Tibial nerve (tissue), 3 donors: ENCODE measurements around the gene CPA4.

ENCODE experiments used
- POLR2A ChIP-seq, 2 donors: fragments of 450-650 bp; IDR thresholded peaks; one replicate each; pipeline ENCODE4 v1.6.1; 2017; ENCODE audit warnings: antibody characterized with exemption in 2 of 2, mild to moderate bottlenecking in 2 of 2, moderate library complexity in 2 of 2
- TF ChIP-seq, protein P1 (sequence below), 5 experiments: fragments of 200-600 bp in 3 of 5; fragments of 450-650 bp in 2 of 5; sonication (generic) in 3 of 5; IDR thresholded peaks; one replicate each; pipeline ENCODE4 v1.5.1; 2016 to 2019; ENCODE audit warnings: antibody characterized with exemption in 5 of 5, mild to moderate bottlenecking in 3 of 5, moderate library complexity in 2 of 5

DNA sequence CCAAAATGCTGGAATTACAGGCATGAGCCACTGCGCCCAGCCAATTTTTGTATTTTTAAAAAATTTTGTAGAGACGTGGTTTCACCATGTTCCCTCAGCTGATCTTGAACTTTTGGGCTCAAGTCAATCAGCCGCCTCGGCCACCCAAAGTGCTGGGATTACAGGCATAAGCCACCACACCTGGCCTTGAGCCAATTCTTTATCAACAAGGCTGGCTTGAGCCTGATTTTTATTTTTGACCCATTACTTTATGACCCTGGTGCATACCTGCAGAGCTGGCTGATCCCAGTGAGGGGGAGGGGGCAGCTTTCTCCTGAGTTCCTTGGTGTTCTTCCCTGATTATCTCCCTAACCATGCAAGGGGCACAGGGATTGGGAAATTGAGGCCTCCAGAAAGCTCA lies 71.5 kb downstream of the CPA4 start:
- TF ChIP-seq POLR2A (IDR thresholded peaks at IDR 0.05) = no peak
- TF ChIP-seq, protein P1, sequence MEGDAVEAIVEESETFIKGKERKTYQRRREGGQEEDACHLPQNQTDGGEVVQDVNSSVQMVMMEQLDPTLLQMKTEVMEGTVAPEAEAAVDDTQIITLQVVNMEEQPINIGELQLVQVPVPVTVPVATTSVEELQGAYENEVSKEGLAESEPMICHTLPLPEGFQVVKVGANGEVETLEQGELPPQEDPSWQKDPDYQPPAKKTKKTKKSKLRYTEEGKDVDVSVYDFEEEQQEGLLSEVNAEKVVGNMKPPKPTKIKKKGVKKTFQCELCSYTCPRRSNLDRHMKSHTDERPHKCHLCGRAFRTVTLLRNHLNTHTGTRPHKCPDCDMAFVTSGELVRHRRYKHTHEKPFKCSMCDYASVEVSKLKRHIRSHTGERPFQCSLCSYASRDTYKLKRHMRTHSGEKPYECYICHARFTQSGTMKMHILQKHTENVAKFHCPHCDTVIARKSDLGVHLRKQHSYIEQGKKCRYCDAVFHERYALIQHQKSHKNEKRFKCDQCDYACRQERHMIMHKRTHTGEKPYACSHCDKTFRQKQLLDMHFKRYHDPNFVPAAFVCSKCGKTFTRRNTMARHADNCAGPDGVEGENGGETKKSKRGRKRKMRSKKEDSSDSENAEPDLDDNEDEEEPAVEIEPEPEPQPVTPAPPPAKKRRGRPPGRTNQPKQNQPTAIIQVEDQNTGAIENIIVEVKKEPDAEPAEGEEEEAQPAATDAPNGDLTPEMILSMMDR (IDR thresholded peaks at IDR 0.05) = no peak
